CD14-positive monocyte (primary cell): ENCODE measurements around the gene HSD11B2. TPM values are rescaled to one million over a fixed set of nuclear protein-coding genes. Genes with fewer than 3 reads are reported as not detected.

Experiments
- DNase-seq, 3 donors: peaks; one replicate each; pipeline ENCODE4 v3.0.0-alpha.2; 2011 to 2022
- H2AFZ ChIP-seq: 2 replicates; pipeline ENCODE4 v1.6.0; 2012; ENCODE audit warnings: mild to moderate bottlenecking, low read depth, low read length, inconsistent platforms; ENCODE audit not compliant: insufficient read depth, poor library complexity, severe bottlenecking
- H3K27ac ChIP-seq, 2 donors: 1 replicate in 1 of 2; 2 replicates in 1 of 2; pipeline ENCODE4 v1.5.1; 2012 to 2013; ENCODE audit warnings: low read length in 2 of 2, control low read depth in 1 of 2, inconsistent platforms in 1 of 2, low read depth in 1 of 2, mild to moderate bottlenecking in 1 of 2
- H3K27me3 ChIP-seq, 2 donors: one replicate each; pipeline versions ENCODE4 v1.6.0 to v1.6.1; 2011 to 2013; ENCODE audit warnings: low read length in 2 of 2; ENCODE audit not compliant: control insufficient read depth in 2 of 2, insufficient read depth in 2 of 2
- H3K36me3 ChIP-seq, 2 donors: replicated peaks in 1 of 2; 1 replicate in 1 of 2; 2 replicates in 1 of 2; pipeline versions ENCODE4 v1.5.1 to v1.6.1; 2012 to 2013; ENCODE audit warnings: low read length in 2 of 2, control low read depth in 1 of 2, inconsistent platforms in 1 of 2, mild to moderate bottlenecking in 1 of 2; ENCODE audit not compliant: insufficient read depth in 2 of 2, control insufficient read depth in 1 of 2
- H3K4me1 ChIP-seq, 2 donors: 1 replicate in 1 of 2; 2 replicates in 1 of 2; pipeline versions ENCODE4 v1.5.1 to v1.6.1; 2012 to 2013; ENCODE audit warnings: low read length in 2 of 2, control low read depth in 1 of 2, inconsistent platforms in 1 of 2, mild to moderate bottlenecking in 1 of 2, moderate library complexity in 1 of 2; ENCODE audit not compliant: insufficient read depth in 2 of 2, control insufficient read depth in 1 of 2
- H3K4me2 ChIP-seq: replicated peaks from 2 replicates; pipeline ENCODE3; 2012; ENCODE audit warnings: low read length, moderate library complexity, mild to moderate bottlenecking; ENCODE audit not compliant: poor library complexity, severe bottlenecking; ENCODE audit errors: extremely low read depth
- H3K4me3 ChIP-seq, 3 experiments: fragments of 200-600 bp in 1 of 3; sonication (generic) in 1 of 3; replicated peaks in 1 of 3; 1 replicate in 2 of 3; 2 replicates in 1 of 3; pipeline ENCODE4 v1.5.1; 2011 to 2013; ENCODE audit warnings: low read length in 3 of 3, mild to moderate bottlenecking in 3 of 3, control low read depth in 2 of 3, low read depth in 2 of 3, inconsistent platforms in 1 of 3, moderate library complexity in 1 of 3
- H3K79me2 ChIP-seq: 2 replicates; pipeline ENCODE4 v1.6.0; 2012; ENCODE audit warnings: mild to moderate bottlenecking, control low read depth, inconsistent platforms, low read length, moderate library complexity; ENCODE audit not compliant: insufficient read depth
- H3K9ac ChIP-seq: 2 replicates; pipeline ENCODE4 v1.6.0; 2017; ENCODE audit warnings: low read length, mild to moderate bottlenecking; ENCODE audit not compliant: insufficient read depth, poor library complexity, severe bottlenecking
- H3K9me3 ChIP-seq, 2 donors: replicated peaks in 1 of 2; 1 replicate in 1 of 2; 2 replicates in 1 of 2; pipeline versions ENCODE4 v1.5.1 to v1.6.1; 2012 to 2013; ENCODE audit warnings: low read length in 2 of 2, control low read depth in 1 of 2; ENCODE audit not compliant: control insufficient read depth in 1 of 2, insufficient read depth in 1 of 2
- H4K20me1 ChIP-seq: 2 replicates; pipeline ENCODE4 v1.6.0; 2012; ENCODE audit warnings: mild to moderate bottlenecking, low read length, control low read depth, moderate library complexity; ENCODE audit not compliant: insufficient read depth
- H3K27ac Mint-ChIP-seq, 7 donors: one replicate each; pipeline ENCODE4 v1.8.0; 2020; ENCODE audit warnings: mild to moderate bottlenecking in 7 of 7, mixed read lengths in 7 of 7, moderate library complexity in 6 of 7, inconsistent platforms in 2 of 7
- H3K27me3 Mint-ChIP-seq, 3 donors: one replicate each; pipeline ENCODE4 v1.8.0; 2021 to 2022; ENCODE audit warnings: low read depth in 3 of 3, mild to moderate bottlenecking in 3 of 3, mixed read lengths in 3 of 3, moderate library complexity in 3 of 3, inconsistent platforms in 1 of 3
- H3K36me3 Mint-ChIP-seq, 2 donors: one replicate each; pipeline ENCODE4 v1.8.0; 2020; ENCODE audit warnings: mixed read lengths in 2 of 2, inconsistent platforms in 1 of 2, mild to moderate bottlenecking in 1 of 2
- H3K4me1 Mint-ChIP-seq: one replicate; pipeline ENCODE4 v1.8.0; 2020; ENCODE audit warnings: mild to moderate bottlenecking, mixed read lengths
- H3K4me3 Mint-ChIP-seq, 2 donors: one replicate each; pipeline ENCODE4 v1.8.0; 2020; ENCODE audit warnings: mild to moderate bottlenecking in 2 of 2, mixed read lengths in 2 of 2, moderate library complexity in 1 of 2
- H3K9me3 Mint-ChIP-seq, 7 donors: one replicate each; pipeline ENCODE4 v1.8.0; 2020 to 2022; ENCODE audit warnings: mixed read lengths in 7 of 7, mild to moderate bottlenecking in 6 of 7, moderate library complexity in 6 of 7, inconsistent platforms in 2 of 7
- WGBS: methylation state at CpG from one replicate; pipeline ENCODE4 v1.1.5; 2013; ENCODE audit warnings: missing lambda C conversion rate; ENCODE audit not compliant: insufficient coverage; 5-methylcytosine and 5-hydroxymethylcytosine counted together
- intact Hi-C, 2 donors: fragments of 100-400 bp; cut with micrococcal nuclease; formaldehyde crosslinking; loops; one replicate each; pipeline versions ENCODE4 v1.15.0 to v1.15.1; 2023
- polyA plus RNA-seq, 3 donors: library from polyadenylated mRNA; depleted of rRNA in 1 of 3; unstranded in 2 of 3; stranded (reverse) in 1 of 3; fragments of 300-500 nt in 2 of 3; fragments of >200 nt in 1 of 3; fragmentation: Illumina TruSeq in 2 of 3; gene quantifications; 1 replicate in 2 of 3; 2 replicates in 1 of 3; pipeline ENCODE4 v1.2.3, GENCODE V29; 2012 to 2021
- TF ChIP-seq, protein P1 (sequence below): fragments of 200-600 bp; IDR thresholded peaks from one replicate; pipeline ENCODE4 v1.8.0; 2022; ENCODE audit warnings: antibody characterized with exemption, mild to moderate bottlenecking

Gene HSD11B2
- polyA plus RNA-seq, 3 donors = not detected

DNA sequence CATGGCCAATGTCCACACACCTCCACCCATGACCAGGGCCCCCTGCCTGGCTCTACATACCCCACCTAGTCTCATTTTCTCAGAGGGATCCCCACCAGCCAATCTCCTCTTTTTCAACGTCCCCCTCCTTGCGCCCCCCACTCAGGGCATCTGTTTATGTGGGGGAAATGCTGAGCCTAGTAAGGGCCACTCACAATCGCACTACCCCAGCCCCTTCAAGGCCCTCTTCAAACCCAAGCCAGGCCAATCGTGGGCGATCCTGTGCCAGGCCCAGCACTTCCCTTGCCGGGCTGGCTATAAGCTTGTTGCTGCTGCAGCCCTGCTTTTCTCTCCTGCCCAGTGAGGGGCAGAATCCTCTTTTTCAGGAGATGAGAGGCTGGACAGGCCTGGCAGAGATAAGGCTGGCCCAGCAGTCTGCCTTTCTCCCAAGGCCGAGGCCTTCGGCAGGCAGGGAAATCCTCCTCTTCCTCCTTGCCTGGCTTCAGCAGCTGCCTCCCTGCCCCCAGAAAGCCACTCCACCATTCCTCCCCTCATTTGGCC is 16.1 kb downstream of the HSD11B2 start:
- no peak for DNase-seq
- Histone ChIP-seq H3K4me3 (no peak overlapping the region), H3K4me1 (no peaks in the 10 kb centered on the region), H2AFZ (no peak overlapping the region), H3K9ac (no peak overlapping the region), H3K27me3 (no peaks in the 10 kb centered on the region), H3K36me3 (peaks cover 95 to 100% of the 10 kb centered on the region in 2 donors), H3K4me2 (no peak overlapping the region), H4K20me1 (peaks cover 100% of the 10 kb centered on the region), H3K27ac (peak overlapping the region in 1 of 2 donors; percentile 41), H3K79me2 (peaks cover 90% of the 10 kb centered on the region), H3K9me3 (no peaks in the 10 kb centered on the region)
- 96% methylated on average over 3 of the region's 8 CpGs for WGBS
- intact Hi-C loops = no loop called here
- Mint-ChIP-seq H3K36me3 (peaks cover 63 to 97% of the 10 kb centered on the region in 2 donors), H3K27ac (peak overlapping the region in 5 of 7 donors; percentile 19 to 57 (median 26)), H3K27me3 (no peaks in the 10 kb centered on the region), H3K4me1 (peaks cover 4% of the 10 kb centered on the region), H3K4me3 (no peak overlapping the region), H3K9me3 (no peaks in the 10 kb centered on the region)
- TF ChIP-seq, protein P1, sequence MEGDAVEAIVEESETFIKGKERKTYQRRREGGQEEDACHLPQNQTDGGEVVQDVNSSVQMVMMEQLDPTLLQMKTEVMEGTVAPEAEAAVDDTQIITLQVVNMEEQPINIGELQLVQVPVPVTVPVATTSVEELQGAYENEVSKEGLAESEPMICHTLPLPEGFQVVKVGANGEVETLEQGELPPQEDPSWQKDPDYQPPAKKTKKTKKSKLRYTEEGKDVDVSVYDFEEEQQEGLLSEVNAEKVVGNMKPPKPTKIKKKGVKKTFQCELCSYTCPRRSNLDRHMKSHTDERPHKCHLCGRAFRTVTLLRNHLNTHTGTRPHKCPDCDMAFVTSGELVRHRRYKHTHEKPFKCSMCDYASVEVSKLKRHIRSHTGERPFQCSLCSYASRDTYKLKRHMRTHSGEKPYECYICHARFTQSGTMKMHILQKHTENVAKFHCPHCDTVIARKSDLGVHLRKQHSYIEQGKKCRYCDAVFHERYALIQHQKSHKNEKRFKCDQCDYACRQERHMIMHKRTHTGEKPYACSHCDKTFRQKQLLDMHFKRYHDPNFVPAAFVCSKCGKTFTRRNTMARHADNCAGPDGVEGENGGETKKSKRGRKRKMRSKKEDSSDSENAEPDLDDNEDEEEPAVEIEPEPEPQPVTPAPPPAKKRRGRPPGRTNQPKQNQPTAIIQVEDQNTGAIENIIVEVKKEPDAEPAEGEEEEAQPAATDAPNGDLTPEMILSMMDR = no peak

DNA sequence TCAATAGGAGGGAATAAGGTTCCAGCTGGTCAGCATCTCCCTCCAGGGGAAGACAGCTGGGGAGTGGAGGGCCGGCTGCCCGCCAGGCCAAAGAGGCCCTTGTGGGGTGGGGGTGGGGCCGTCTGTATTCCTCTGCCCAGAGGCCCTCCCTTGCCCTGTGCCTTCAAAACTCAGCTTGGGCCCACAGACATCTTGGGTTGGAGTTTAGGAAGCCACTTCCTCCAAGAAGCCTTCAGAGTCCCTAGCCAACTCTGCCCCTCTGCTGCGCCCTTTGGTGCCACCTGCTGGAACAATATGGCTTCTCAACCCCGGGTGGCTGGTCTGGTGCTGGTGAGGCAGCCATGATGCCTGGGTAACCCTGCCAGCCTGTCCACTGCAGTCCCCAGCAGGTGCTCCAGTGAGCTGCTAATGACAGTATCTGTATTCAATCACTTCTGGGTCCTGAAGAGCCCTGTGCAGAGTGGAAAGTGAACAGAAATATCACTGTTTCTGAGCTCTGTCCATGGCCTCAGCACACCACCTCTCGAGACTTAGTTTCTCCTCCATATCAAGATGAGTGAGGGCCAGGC is 16.7 kb downstream of the HSD11B2 start:
- H3K36me3 ChIP-seq = peaks cover 95 to 100% of the 10 kb centered on the region in 2 donors
- intact Hi-C loops = no loop called here
- H3K27me3 Mint-ChIP-seq = no peaks in the 10 kb centered on the region
- H3K4me1 ChIP-seq = no peaks in the 10 kb centered on the region
- H3K9ac ChIP-seq = no peak overlapping the region
- H3K36me3 Mint-ChIP-seq = peaks cover 60 to 97% of the 10 kb centered on the region in 2 donors
- H3K9me3 Mint-ChIP-seq = no peaks in the 10 kb centered on the region
- peaks cover 94% of the 10 kb centered on the region for H3K79me2 ChIP-seq
- WGBS = 82% methylated on average over 4 of the region's 6 CpGs
- H3K27ac ChIP-seq = peak overlapping the region in 1 of 2 donors; percentile 41
- H3K4me2 ChIP-seq = no peak overlapping the region
- H3K4me1 Mint-ChIP-seq = peaks cover 4% of the 10 kb centered on the region
- no peaks in the 10 kb centered on the region for H3K9me3 ChIP-seq
- no peak overlapping the region for H2AFZ ChIP-seq
- H3K4me3 Mint-ChIP-seq = no peak overlapping the region
- DNase-seq = peak; percentile 52 to 60 (median 54)
- H4K20me1 ChIP-seq = peaks cover 100% of the 10 kb centered on the region
- peak overlapping the region in 5 of 7 donors; percentile 22 to 60 (median 55) for H3K27ac Mint-ChIP-seq
- TF ChIP-seq, protein P1 = peak; percentile 63
- no peaks in the 10 kb centered on the region for H3K27me3 ChIP-seq
- H3K4me3 ChIP-seq = no peak overlapping the region
